PC-9 (cell line): ENCODE results near the gene NPHP4. TPM values are rescaled to one million over a fixed set of nuclear protein-coding genes. Genes with fewer than 3 reads are reported as not detected.

Experiments used
- BruUV-seq: library from RNA; stranded (reverse); fragments of 400-500 nt; replicated peaks from 2 replicates; lab custom pipeline; 2021; lab: Mats Ljungman, UMichigan
- CTCF ChIA-PET: fragments of 300-600 bp; sonication (Branson Sonifier 250); formaldehyde crosslinking; loops from one replicate; lab custom pipeline; 2022; ENCODE audit warnings: antibody characterized with exemption; lab: Charles Lee
- POLR2A ChIA-PET: fragments of 300-600 bp; sonication (Branson Sonifier 250); formaldehyde crosslinking; loops from one replicate; lab custom pipeline; 2022; ENCODE audit warnings: antibody characterized with exemption; ENCODE audit not compliant: unreplicated experiment; lab: Charles Lee
- DNase-seq, 2 experiments: peaks; one replicate each; pipeline versions ENCODE4 v3.0.0 to v3.0.0-alpha.2; 2015 to 2022; ENCODE audit warnings: mixed read lengths in 1 of 2
- H2AFZ ChIP-seq: fragments of 200-600 bp; sonication (generic); 2 replicates; pipeline ENCODE4 v1.8.1; 2017; ENCODE audit warnings: antibody characterized with exemption
- H3F3A ChIP-seq: fragments of 200-600 bp; sonication (generic); 2 replicates; pipeline ENCODE4 v1.8.1; 2017; ENCODE audit warnings: antibody characterized with exemption, mild to moderate bottlenecking, low read depth; ENCODE audit not compliant: insufficient read depth
- H3K27ac ChIP-seq: fragments of 200-600 bp; sonication (generic); 2 replicates; pipeline ENCODE4 v1.6.1; 2016; ENCODE audit warnings: mixed run types
- H3K27me3 ChIP-seq: fragments of 200-600 bp; sonication (generic); 2 replicates; pipeline ENCODE4 v1.6.1; 2016; ENCODE audit warnings: low read depth, mixed run types; ENCODE audit not compliant: insufficient read depth
- H3K36me3 ChIP-seq: fragments of 200-600 bp; sonication (generic); 2 replicates; pipeline ENCODE4 v1.6.1; 2016; ENCODE audit warnings: low read depth, mixed run types
- H3K4me1 ChIP-seq: fragments of 200-600 bp; sonication (generic); replicated peaks from 2 replicates; pipeline ENCODE4 v1.6.1; 2016; ENCODE audit warnings: mixed run types; ENCODE audit not compliant: insufficient read depth
- H3K4me2 ChIP-seq: fragments of 200-600 bp; sonication (generic); 2 replicates; pipeline ENCODE4 v1.6.1; 2017; ENCODE audit warnings: mixed run types
- H3K4me3 ChIP-seq: fragments of 200-600 bp; sonication (generic); 2 replicates; pipeline ENCODE4 v1.6.1; 2016; ENCODE audit warnings: mixed run types
- H3K79me2 ChIP-seq: fragments of 200-600 bp; sonication (generic); 2 replicates; pipeline ENCODE4 v1.6.1; 2017; ENCODE audit warnings: low read depth, mixed run types
- H3K9me2 ChIP-seq: fragments of 200-600 bp; sonication (generic); 2 replicates; pipeline ENCODE4 v1.8.1; 2017; ENCODE audit warnings: mild to moderate bottlenecking; ENCODE audit not compliant: insufficient read depth
- H3K9me3 ChIP-seq: fragments of 200-600 bp; sonication (generic); 2 replicates; pipeline ENCODE4 v1.8.1; 2016; ENCODE audit warnings: low read depth; ENCODE audit not compliant: insufficient read depth
- H4K20me1 ChIP-seq: fragments of 200-600 bp; sonication (generic); 2 replicates; pipeline ENCODE4 v1.8.1; 2017; ENCODE audit not compliant: insufficient read depth
- EZH2 ChIP-seq: fragments of 200-600 bp; sonication (generic); IDR thresholded peaks from 2 replicates; pipeline ENCODE4 v1.8.0; 2017; ENCODE audit warnings: antibody characterized with exemption, low read depth
- intact Hi-C: fragments of 100-400 bp; cut with micrococcal nuclease; formaldehyde crosslinking; loops from one replicate; pipeline ENCODE4 v1.10.0; 2022; ENCODE audit not compliant: unreplicated experiment
- total RNA-seq: library from RNA; stranded (reverse); gene quantifications from 2 replicates; pipeline ENCODE4 v1.2.3, GENCODE V29; 2021
- TF ChIP-seq, protein P1 (sequence below): fragments of 200-600 bp; sonication (generic); conservative IDR thresholded peaks from 2 replicates; pipeline ENCODE4 v1.6.1; 2017; ENCODE audit warnings: mixed run types, antibody characterized with exemption, mild to moderate bottlenecking, moderate library complexity

NPHP4 gene
- total RNA-seq, 1 experiment from 2014 or later = 17.9 TPM

DNA sequence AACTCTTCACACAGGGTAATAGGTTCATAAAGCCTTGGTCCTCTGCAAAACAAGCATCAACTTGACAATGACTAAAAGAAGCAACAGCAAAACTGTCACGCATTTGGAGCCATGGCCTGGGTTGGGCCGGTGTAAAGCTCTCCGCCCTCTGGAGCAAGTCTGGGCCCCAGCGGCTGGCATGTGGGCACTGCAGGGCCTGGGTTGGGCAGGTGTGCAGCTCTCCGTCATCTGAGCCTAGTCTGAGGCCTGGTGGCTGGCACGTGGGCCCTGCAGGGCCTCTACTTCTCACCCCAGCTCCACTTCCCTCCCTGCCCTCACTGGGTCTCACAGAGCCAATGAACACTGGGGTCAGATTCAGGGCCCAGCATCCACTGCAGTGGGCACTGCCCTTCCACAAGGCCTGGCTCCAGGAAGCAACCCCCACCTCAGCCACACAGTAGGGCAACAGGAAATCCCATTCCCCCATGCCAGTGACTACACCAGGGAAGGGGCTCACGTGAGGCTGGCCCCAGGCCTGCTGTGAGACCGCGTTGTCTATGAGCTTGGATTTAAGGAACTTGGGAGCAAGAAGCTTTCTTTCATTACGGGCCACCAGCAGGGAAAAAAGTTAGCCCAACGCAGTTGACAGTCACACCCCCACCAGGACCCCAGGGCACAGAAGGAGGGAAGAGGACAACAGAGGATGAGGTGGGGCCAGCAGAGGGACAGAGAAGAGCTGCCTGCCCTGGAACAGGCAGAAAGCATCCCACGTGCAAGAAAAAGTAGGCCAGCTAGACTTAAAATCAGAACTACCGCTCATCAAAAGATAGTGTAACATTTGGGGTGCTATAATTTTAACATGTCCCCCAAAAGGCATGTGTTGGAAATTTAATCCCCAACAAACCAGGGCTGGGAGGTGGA lies 52.7 kb downstream of the NPHP4 start:
- no peaks in the 10 kb centered on the region for H4K20me1 ChIP-seq
- ChIA-PET CTCF (interaction anchor here (0.5 kb wide), 1 partner anchor 26 kb away, joined by 3 read pairs; no protein-coding TSS in a partner anchor), POLR2A (interaction anchor here (0.6 kb wide), 1 partner anchor 636 kb away, joined by 24 read pairs; no protein-coding TSS in a partner anchor)
- intact Hi-C loops = no loop called here
- BruUV-seq = no TSS peak
- no peaks in the 10 kb centered on the region for H3K36me3 ChIP-seq
- H3F3A ChIP-seq = no peaks in the 10 kb centered on the region
- H3K79me2 ChIP-seq = no peaks in the 10 kb centered on the region
- no peak overlapping the region for H3K4me2 ChIP-seq
- DNase-seq = no peak
- H3K9me3 ChIP-seq = no peaks in the 10 kb centered on the region
- H3K27ac ChIP-seq = no peak overlapping the region
- H3K4me1 ChIP-seq = no peaks in the 10 kb centered on the region
- H3K27me3 ChIP-seq = no peaks in the 10 kb centered on the region
- no peak overlapping the region for H2AFZ ChIP-seq
- H3K9me2 ChIP-seq = no peaks in the 10 kb centered on the region
- no peak for TF ChIP-seq EZH2
- TF ChIP-seq, protein P1, sequence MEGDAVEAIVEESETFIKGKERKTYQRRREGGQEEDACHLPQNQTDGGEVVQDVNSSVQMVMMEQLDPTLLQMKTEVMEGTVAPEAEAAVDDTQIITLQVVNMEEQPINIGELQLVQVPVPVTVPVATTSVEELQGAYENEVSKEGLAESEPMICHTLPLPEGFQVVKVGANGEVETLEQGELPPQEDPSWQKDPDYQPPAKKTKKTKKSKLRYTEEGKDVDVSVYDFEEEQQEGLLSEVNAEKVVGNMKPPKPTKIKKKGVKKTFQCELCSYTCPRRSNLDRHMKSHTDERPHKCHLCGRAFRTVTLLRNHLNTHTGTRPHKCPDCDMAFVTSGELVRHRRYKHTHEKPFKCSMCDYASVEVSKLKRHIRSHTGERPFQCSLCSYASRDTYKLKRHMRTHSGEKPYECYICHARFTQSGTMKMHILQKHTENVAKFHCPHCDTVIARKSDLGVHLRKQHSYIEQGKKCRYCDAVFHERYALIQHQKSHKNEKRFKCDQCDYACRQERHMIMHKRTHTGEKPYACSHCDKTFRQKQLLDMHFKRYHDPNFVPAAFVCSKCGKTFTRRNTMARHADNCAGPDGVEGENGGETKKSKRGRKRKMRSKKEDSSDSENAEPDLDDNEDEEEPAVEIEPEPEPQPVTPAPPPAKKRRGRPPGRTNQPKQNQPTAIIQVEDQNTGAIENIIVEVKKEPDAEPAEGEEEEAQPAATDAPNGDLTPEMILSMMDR = no peak
- H3K4me3 ChIP-seq = no peak overlapping the region

DNA sequence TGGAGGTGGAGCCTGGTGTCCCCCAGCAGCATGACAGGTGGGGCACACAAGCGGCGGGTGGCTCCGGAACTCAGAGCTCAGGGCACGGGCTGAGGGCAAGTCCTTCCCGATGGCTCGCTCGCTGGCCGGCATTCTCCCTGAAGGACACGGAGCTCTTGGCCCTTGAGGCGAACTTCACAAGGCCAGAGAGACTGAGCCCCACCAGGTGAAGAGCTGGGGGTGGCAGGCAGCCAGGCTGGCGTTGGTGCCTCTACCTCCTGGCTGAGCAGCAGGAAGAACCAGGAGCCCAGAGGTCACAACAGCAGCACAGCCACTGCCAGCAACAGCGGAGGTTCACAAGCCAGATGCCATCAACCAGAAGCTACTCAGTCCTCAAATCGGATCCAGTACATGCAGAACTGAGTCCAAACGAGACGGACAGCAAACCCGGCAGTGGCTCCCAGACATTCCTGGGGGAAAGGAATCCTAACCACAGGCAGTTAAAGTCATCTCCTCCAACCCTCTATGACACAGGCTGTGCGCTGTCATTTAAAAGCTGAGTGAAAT lies 54.1 kb downstream of the NPHP4 start:
- Histone ChIP-seq H3K4me3 (no peak overlapping the region), H3K27ac (no peak overlapping the region), H3K4me1 (no peaks in the 10 kb centered on the region), H3K9me2 (no peaks in the 10 kb centered on the region), H3K4me2 (no peak overlapping the region), H2AFZ (no peak overlapping the region), H3K36me3 (no peaks in the 10 kb centered on the region), H3F3A (no peaks in the 10 kb centered on the region), H3K79me2 (no peaks in the 10 kb centered on the region), H3K27me3 (no peaks in the 10 kb centered on the region), H3K9me3 (no peaks in the 10 kb centered on the region), H4K20me1 (no peaks in the 10 kb centered on the region)
- ChIA-PET POLR2A (no interaction called here), CTCF (no interaction called here)
- intact Hi-C loops = no loop called here
- BruUV-seq = no TSS peak
- no peak for DNase-seq
- no peak for TF ChIP-seq EZH2
- TF ChIP-seq, protein P1 = no peak

DNA sequence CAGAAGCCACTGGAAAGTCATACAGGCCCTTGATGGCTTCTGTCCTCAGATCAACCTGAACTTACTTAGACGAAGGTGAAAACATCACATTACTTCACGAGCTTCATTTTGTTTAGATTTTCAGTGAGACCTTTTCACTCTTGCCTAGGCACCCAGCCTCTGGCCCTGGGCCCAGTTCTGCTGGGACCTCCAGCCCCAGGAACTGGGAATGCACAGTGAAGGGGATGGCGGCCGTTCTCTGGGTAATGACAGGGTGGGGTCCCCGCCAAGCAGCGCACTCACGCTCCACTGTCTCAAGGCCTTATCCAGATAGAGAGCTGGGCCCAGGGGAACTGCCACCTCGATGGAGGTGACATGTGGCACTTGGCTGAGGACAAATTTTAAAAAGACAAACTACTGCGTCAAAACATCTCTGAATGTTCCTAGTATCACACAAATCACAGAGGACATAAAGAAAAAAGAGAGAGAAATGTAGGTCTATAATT lies 54.8 kb downstream of the NPHP4 start:
- Histone ChIP-seq H2AFZ (no peak overlapping the region), H3K9me3 (no peaks in the 10 kb centered on the region), H3K27ac (no peak overlapping the region), H3K4me2 (no peak overlapping the region), H3K9me2 (no peaks in the 10 kb centered on the region), H3K4me1 (no peaks in the 10 kb centered on the region), H3K36me3 (no peaks in the 10 kb centered on the region), H3F3A (no peaks in the 10 kb centered on the region), H3K79me2 (no peaks in the 10 kb centered on the region), H3K4me3 (no peak overlapping the region), H4K20me1 (no peaks in the 10 kb centered on the region), H3K27me3 (no peaks in the 10 kb centered on the region)
- BruUV-seq = no TSS peak
- ChIA-PET CTCF (no interaction called here), POLR2A (no interaction called here)
- intact Hi-C loops = no loop called here
- DNase-seq = no peak
- TF ChIP-seq, protein P1 = no peak
- TF ChIP-seq EZH2 = no peak
